Ramos (cell line): Measurements from ENCODE around the gene UBE3B.
"Not testable (repeated sequence)": the region's sequence is repeated elsewhere in the genome, so short reads cannot be mapped to it uniquely, and the experiment has no call there.

Experiments used
- in situ Hi-C: fragments of 300-500 bp; cut with MboI; formaldehyde crosslinking; loops from one replicate; pipeline ENCODE4 v1.14.3; 2022; ENCODE audit warnings: low sequenced_read_pairs; ENCODE audit not compliant: unreplicated experiment

The UBE3B gene

GRCh38 chr12:109477185-109477962, at the start of gene UBE3B, which contains the start of gene KCTD10:
TSS of gene UBE3B (plus strand) at chr12:109477634. CDS start at chr12:109483552, 5,918 bp downstream.
TSS of gene KCTD10 (minus strand) at chr12:109477300. CDS start at chr12:109477262, 38 bp downstream.
- in situ Hi-C loops = no loop called here

- in situ Hi-C loops = no loop called here
These were observed 49.3 kb upstream of the UBE3B start for GRCh38 chr12:109428037-109428629.

- in situ Hi-C loops = not testable (repeated sequence)
These were observed 48.6 kb upstream of the UBE3B start for GRCh38 chr12:109428804-109429203.

GRCh38 chr12:109430244-109430643, 47.2 kb upstream of the UBE3B start:
- in situ Hi-C loops = no loop called here

GRCh38 chr12:109432431-109432830, 45.0 kb upstream of the UBE3B start:
- in situ Hi-C loops = no loop called here

GRCh38 chr12:109432842-109433304, 44.6 kb upstream of the UBE3B start:
- in situ Hi-C loops = no loop called here

GRCh38 chr12:109433618-109434017, 43.8 kb upstream of the UBE3B start:
- in situ Hi-C loops = no loop called here

- in situ Hi-C loops = no loop called here
These were observed 42.9 kb upstream of the UBE3B start for GRCh38 chr12:109434582-109434981.

GRCh38 chr12:109435428-109436187, 41.8 kb upstream of the UBE3B start:
- in situ Hi-C loops = no loop called here

- in situ Hi-C loops = no loop called here
These were observed 41.3 kb upstream of the UBE3B start for GRCh38 chr12:109436188-109436560.

GRCh38 chr12:109439181-109439580, 38.3 kb upstream of the UBE3B start:
- in situ Hi-C loops = no loop called here

GRCh38 chr12:109439951-109440350, 37.5 kb upstream of the UBE3B start:
- in situ Hi-C loops = not testable (repeated sequence)

GRCh38 chr12:109440851-109441490, 36.5 kb upstream of the UBE3B start:
- in situ Hi-C loops = no loop called here

GRCh38 chr12:109443794-109444193, 33.6 kb upstream of the UBE3B start:
- in situ Hi-C loops = no loop called here

- in situ Hi-C loops = no loop called here
These were observed 33.2 kb upstream of the UBE3B start for GRCh38 chr12:109444259-109444658.

- in situ Hi-C loops = no loop called here
These were observed 32.2 kb upstream of the UBE3B start for GRCh38 chr12:109445191-109445609.

GRCh38 chr12:109446869-109447268, 30.6 kb upstream of the UBE3B start:
- in situ Hi-C loops = no loop called here

GRCh38 chr12:109447482-109447881, 30.0 kb upstream of the UBE3B start:
- in situ Hi-C loops = no loop called here

- in situ Hi-C loops = no loop called here
These were observed 29.2 kb upstream of the UBE3B start for GRCh38 chr12:109448272-109448671.

- in situ Hi-C loops = no loop called here
These were observed 28.6 kb upstream of the UBE3B start for GRCh38 chr12:109448707-109449390.
